ENCODE data around the gene PLAC1.

The PLAC1 gene

GRCh38 chrX:134645936-134646543 is 12.2 kb downstream of the PLAC1 start:
- H3K4me1 ChIP-seq (ENCODE audit: control insufficient read depth, insufficient read depth, low read length) = no peaks in the 10 kb centered on the region
- H3K9me3 ChIP-seq (ENCODE audit: control insufficient read depth, insufficient read depth, low read length) = no peaks in the 10 kb centered on the region

GRCh38 chrX:134642386-134642785 is 15.9 kb downstream of the PLAC1 start:
- no peak overlapping the region for H3K4me3 ChIP-seq (ENCODE audit: low read depth, low read length)
- H3K36me3 ChIP-seq (ENCODE audit: control insufficient read depth, insufficient read depth, low read length) = no peaks in the 10 kb centered on the region
- no peaks in the 10 kb centered on the region for H3K4me1 ChIP-seq (ENCODE audit: control insufficient read depth, insufficient read depth, low read length)
- no peaks in the 10 kb centered on the region for H3K9me3 ChIP-seq (ENCODE audit: control insufficient read depth, insufficient read depth, low read length)
- no peak overlapping the region for H3K9ac ChIP-seq (ENCODE audit: low read depth, low read length)
- no peaks in the 10 kb centered on the region for H3K27me3 ChIP-seq (ENCODE audit: control insufficient read depth, insufficient read depth, low read length)

More at GRCh38 chrX:134645936-134646543, 12.2 kb downstream of the PLAC1 start:
- Histone ChIP-seq H3K9ac (ENCODE audit: low read depth, low read length) (no peak overlapping the region), H3K36me3 (ENCODE audit: control insufficient read depth, insufficient read depth, low read length) (no peaks in the 10 kb centered on the region), H3K27me3 (ENCODE audit: control insufficient read depth, insufficient read depth, low read length) (no peaks in the 10 kb centered on the region), H3K4me3 (ENCODE audit: low read depth, low read length) (no peak overlapping the region)

GRCh38 chrX:134641346-134641745 is 16.9 kb downstream of the PLAC1 start:
- no peaks in the 10 kb centered on the region for H3K36me3 ChIP-seq (ENCODE audit: control insufficient read depth, insufficient read depth, low read length)
- no peak overlapping the region for H3K4me3 ChIP-seq (ENCODE audit: low read depth, low read length)
- H3K9me3 ChIP-seq (ENCODE audit: control insufficient read depth, insufficient read depth, low read length) = no peaks in the 10 kb centered on the region
- H3K4me1 ChIP-seq (ENCODE audit: control insufficient read depth, insufficient read depth, low read length) = no peaks in the 10 kb centered on the region
- no peak overlapping the region for H3K9ac ChIP-seq (ENCODE audit: low read depth, low read length)
- H3K27me3 ChIP-seq (ENCODE audit: control insufficient read depth, insufficient read depth, low read length) = no peaks in the 10 kb centered on the region

- Histone ChIP-seq H3K27me3 (ENCODE audit: control insufficient read depth, insufficient read depth, low read length) (no peaks in the 10 kb centered on the region), H3K9ac (ENCODE audit: low read depth, low read length) (no peak overlapping the region), H3K36me3 (ENCODE audit: control insufficient read depth, insufficient read depth, low read length) (no peaks in the 10 kb centered on the region), H3K9me3 (ENCODE audit: control insufficient read depth, insufficient read depth, low read length) (no peaks in the 10 kb centered on the region), H3K4me1 (ENCODE audit: control insufficient read depth, insufficient read depth, low read length) (no peaks in the 10 kb centered on the region), H3K4me3 (ENCODE audit: low read depth, low read length) (no peak overlapping the region)
Observed at GRCh38 chrX:134640914-134641313, 17.4 kb downstream of the PLAC1 start.

- Histone ChIP-seq H3K9me3 (ENCODE audit: control insufficient read depth, insufficient read depth, low read length) (no peaks in the 10 kb centered on the region), H3K4me1 (ENCODE audit: control insufficient read depth, insufficient read depth, low read length) (no peaks in the 10 kb centered on the region), H3K4me3 (ENCODE audit: low read depth, low read length) (no peak overlapping the region), H3K36me3 (ENCODE audit: control insufficient read depth, insufficient read depth, low read length) (no peaks in the 10 kb centered on the region), H3K27me3 (ENCODE audit: control insufficient read depth, insufficient read depth, low read length) (no peaks in the 10 kb centered on the region), H3K9ac (ENCODE audit: low read depth, low read length) (no peak overlapping the region)
Observed at GRCh38 chrX:134636851-134637250, 21.4 kb downstream of the PLAC1 start.

- no peaks in the 10 kb centered on the region for H3K9me3 ChIP-seq (ENCODE audit: control insufficient read depth, insufficient read depth, low read length)
- H3K4me1 ChIP-seq (ENCODE audit: control insufficient read depth, insufficient read depth, low read length) = no peaks in the 10 kb centered on the region
- no peak overlapping the region for H3K9ac ChIP-seq (ENCODE audit: low read depth, low read length)
- H3K36me3 ChIP-seq (ENCODE audit: control insufficient read depth, insufficient read depth, low read length) = no peaks in the 10 kb centered on the region
- H3K4me3 ChIP-seq (ENCODE audit: low read depth, low read length) = no peak overlapping the region
- no peaks in the 10 kb centered on the region for H3K27me3 ChIP-seq (ENCODE audit: control insufficient read depth, insufficient read depth, low read length)
Observed at GRCh38 chrX:134634691-134635090, 23.6 kb downstream of the PLAC1 start.

- no peak overlapping the region for H3K4me3 ChIP-seq (ENCODE audit: low read depth, low read length)
- H3K9me3 ChIP-seq (ENCODE audit: control insufficient read depth, insufficient read depth, low read length) = no peaks in the 10 kb centered on the region
- no peak overlapping the region for H3K9ac ChIP-seq (ENCODE audit: low read depth, low read length)
- H3K4me1 ChIP-seq (ENCODE audit: control insufficient read depth, insufficient read depth, low read length) = no peaks in the 10 kb centered on the region
- H3K36me3 ChIP-seq (ENCODE audit: control insufficient read depth, insufficient read depth, low read length) = no peaks in the 10 kb centered on the region
- no peaks in the 10 kb centered on the region for H3K27me3 ChIP-seq (ENCODE audit: control insufficient read depth, insufficient read depth, low read length)
Observed at GRCh38 chrX:134633832-134634231, 24.4 kb downstream of the PLAC1 start.

- Histone ChIP-seq H3K9ac (ENCODE audit: low read depth, low read length) (no peak overlapping the region), H3K4me3 (ENCODE audit: low read depth, low read length) (no peak overlapping the region), H3K27me3 (ENCODE audit: control insufficient read depth, insufficient read depth, low read length) (no peaks in the 10 kb centered on the region), H3K9me3 (ENCODE audit: control insufficient read depth, insufficient read depth, low read length) (no peaks in the 10 kb centered on the region), H3K36me3 (ENCODE audit: control insufficient read depth, insufficient read depth, low read length) (no peaks in the 10 kb centered on the region), H3K4me1 (ENCODE audit: control insufficient read depth, insufficient read depth, low read length) (no peaks in the 10 kb centered on the region)
Observed at GRCh38 chrX:134633394-134633793, 24.9 kb downstream of the PLAC1 start.

- H3K4me1 ChIP-seq (ENCODE audit: control insufficient read depth, insufficient read depth, low read length) = no peaks in the 10 kb centered on the region
- no peaks in the 10 kb centered on the region for H3K9me3 ChIP-seq (ENCODE audit: control insufficient read depth, insufficient read depth, low read length)
- H3K27me3 ChIP-seq (ENCODE audit: control insufficient read depth, insufficient read depth, low read length) = no peaks in the 10 kb centered on the region
- H3K9ac ChIP-seq (ENCODE audit: low read depth, low read length) = no peak overlapping the region
- H3K4me3 ChIP-seq (ENCODE audit: low read depth, low read length) = no peak overlapping the region
- no peaks in the 10 kb centered on the region for H3K36me3 ChIP-seq (ENCODE audit: control insufficient read depth, insufficient read depth, low read length)
Observed at GRCh38 chrX:134632355-134632754, 25.9 kb downstream of the PLAC1 start.

GRCh38 chrX:134631426-134632346 is 26.6 kb downstream of the PLAC1 start:
- H3K36me3 ChIP-seq (ENCODE audit: control insufficient read depth, insufficient read depth, low read length) = no peaks in the 10 kb centered on the region
- H3K27me3 ChIP-seq (ENCODE audit: control insufficient read depth, insufficient read depth, low read length) = no peaks in the 10 kb centered on the region
- H3K9me3 ChIP-seq (ENCODE audit: control insufficient read depth, insufficient read depth, low read length) = no peaks in the 10 kb centered on the region
- no peak overlapping the region for H3K9ac ChIP-seq (ENCODE audit: low read depth, low read length)
- H3K4me1 ChIP-seq (ENCODE audit: control insufficient read depth, insufficient read depth, low read length) = no peaks in the 10 kb centered on the region
- H3K4me3 ChIP-seq (ENCODE audit: low read depth, low read length) = no peak overlapping the region

GRCh38 chrX:134628663-134629062 is 29.6 kb downstream of the PLAC1 start:
- Histone ChIP-seq H3K9ac (ENCODE audit: low read depth, low read length) (no peak overlapping the region), H3K27me3 (ENCODE audit: control insufficient read depth, insufficient read depth, low read length) (no peaks in the 10 kb centered on the region), H3K9me3 (ENCODE audit: control insufficient read depth, insufficient read depth, low read length) (no peaks in the 10 kb centered on the region), H3K36me3 (ENCODE audit: control insufficient read depth, insufficient read depth, low read length) (no peaks in the 10 kb centered on the region), H3K4me1 (ENCODE audit: control insufficient read depth, insufficient read depth, low read length) (no peaks in the 10 kb centered on the region), H3K4me3 (ENCODE audit: low read depth, low read length) (no peak overlapping the region)

- Histone ChIP-seq H3K9ac (ENCODE audit: low read depth, low read length) (no peak overlapping the region), H3K9me3 (ENCODE audit: control insufficient read depth, insufficient read depth, low read length) (no peaks in the 10 kb centered on the region), H3K27me3 (ENCODE audit: control insufficient read depth, insufficient read depth, low read length) (no peaks in the 10 kb centered on the region), H3K36me3 (ENCODE audit: control insufficient read depth, insufficient read depth, low read length) (no peaks in the 10 kb centered on the region), H3K4me3 (ENCODE audit: low read depth, low read length) (no peak overlapping the region), H3K4me1 (ENCODE audit: control insufficient read depth, insufficient read depth, low read length) (peaks cover 2% of the 10 kb centered on the region)
Observed at GRCh38 chrX:134626434-134626833, 31.8 kb downstream of the PLAC1 start.

Data from iPS-15b (cell line).